ENCODE measurements around the gene SERINC5.

GRCh38 chr5:80269991-80270438 lies 14.2 kb upstream of the SERINC5 start:
- TF ChIP-seq EZH2 (IDR thresholded peaks at IDR 0.05) = no peak
- TF ChIP-seq POLR2AphosphoS5 (IDR thresholded peaks at IDR 0.05; ENCODE audit: borderline replicate concordance, low read depth, low read length) = no peak
